Mesothelial cell of epicardium (in vitro differentiated cells): ENCODE measurements around the gene DDX46. TPM values are rescaled to one million over a fixed set of nuclear protein-coding genes. Genes with fewer than 3 reads are reported as not detected.
"Not testable (repeated sequence)": the region's sequence is repeated elsewhere in the genome, so short reads cannot be mapped to it uniquely, and the experiment has no call there.

ENCODE experiments used
- DNase-seq, 2 experiments: peaks; one replicate each; pipeline ENCODE4 v3.0.0; 2021; ENCODE audit warnings: low spot score in 2 of 2; ENCODE audit not compliant: unreplicated experiment in 2 of 2
- H3K27ac Mint-ChIP-seq: 2 replicates; pipeline ENCODE4 v1.8.0; 2021; ENCODE audit warnings: mixed read lengths
- H3K27me3 Mint-ChIP-seq: 2 replicates; pipeline ENCODE4 v1.8.0; 2021; ENCODE audit warnings: low read depth, mixed read lengths
- H3K36me3 Mint-ChIP-seq: 2 replicates; pipeline ENCODE4 v1.8.0; 2021; ENCODE audit warnings: mixed read lengths
- H3K4me1 Mint-ChIP-seq: 2 replicates; pipeline ENCODE4 v1.8.0; 2021; ENCODE audit warnings: mixed read lengths
- H3K4me3 Mint-ChIP-seq: 2 replicates; pipeline ENCODE4 v1.8.0; 2021; ENCODE audit warnings: mild to moderate bottlenecking, moderate library complexity, mixed read lengths
- H3K9me3 Mint-ChIP-seq: 2 replicates; pipeline ENCODE4 v1.8.0; 2021; ENCODE audit warnings: mixed read lengths
- total RNA-seq: library from RNA; stranded (reverse); gene quantifications from 3 replicates; pipeline ENCODE4 v1.2.1, GENCODE V29; 2021
- TF ChIP-seq, protein P1 (sequence below): fragments of 200-600 bp; sonication (generic); IDR thresholded peaks from one replicate; pipeline ENCODE4 v1.5.0; 2021; ENCODE audit warnings: antibody characterized with exemption; ENCODE audit not compliant: unreplicated experiment

Gene DDX46
- total RNA-seq, 1 donor from 2014 or later, result 61.3 TPM

DNA sequence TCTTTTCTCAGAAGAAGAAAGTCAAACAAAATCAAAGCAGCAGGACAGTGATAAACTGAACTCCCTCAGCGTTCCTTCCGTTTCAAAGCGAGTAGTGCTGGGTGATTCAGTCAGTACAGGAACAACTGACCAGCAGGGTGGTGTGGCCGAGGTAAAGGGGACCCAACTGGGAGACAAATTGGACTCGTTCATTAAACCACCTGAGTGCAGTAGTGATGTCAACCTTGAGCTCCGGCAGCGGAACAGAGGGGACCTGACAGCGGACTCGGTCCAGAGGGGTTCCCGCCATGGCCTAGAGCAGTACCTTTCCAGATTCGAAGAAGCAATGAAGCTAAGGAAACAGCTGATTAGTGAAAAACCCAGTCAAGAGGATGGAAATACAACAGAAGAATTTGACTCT, 17.5 kb upstream of the DDX46 start:
- Mint-ChIP-seq H3K9me3 (no peaks in the 10 kb centered on the region), H3K27me3 (no peaks in the 10 kb centered on the region), H3K27ac (no peak overlapping the region), H3K4me1 (peaks cover 14% of the 10 kb centered on the region), H3K4me3 (no peak overlapping the region), H3K36me3 (peaks cover 8% of the 10 kb centered on the region)
- DNase-seq, result no peak
- TF ChIP-seq, protein P1, sequence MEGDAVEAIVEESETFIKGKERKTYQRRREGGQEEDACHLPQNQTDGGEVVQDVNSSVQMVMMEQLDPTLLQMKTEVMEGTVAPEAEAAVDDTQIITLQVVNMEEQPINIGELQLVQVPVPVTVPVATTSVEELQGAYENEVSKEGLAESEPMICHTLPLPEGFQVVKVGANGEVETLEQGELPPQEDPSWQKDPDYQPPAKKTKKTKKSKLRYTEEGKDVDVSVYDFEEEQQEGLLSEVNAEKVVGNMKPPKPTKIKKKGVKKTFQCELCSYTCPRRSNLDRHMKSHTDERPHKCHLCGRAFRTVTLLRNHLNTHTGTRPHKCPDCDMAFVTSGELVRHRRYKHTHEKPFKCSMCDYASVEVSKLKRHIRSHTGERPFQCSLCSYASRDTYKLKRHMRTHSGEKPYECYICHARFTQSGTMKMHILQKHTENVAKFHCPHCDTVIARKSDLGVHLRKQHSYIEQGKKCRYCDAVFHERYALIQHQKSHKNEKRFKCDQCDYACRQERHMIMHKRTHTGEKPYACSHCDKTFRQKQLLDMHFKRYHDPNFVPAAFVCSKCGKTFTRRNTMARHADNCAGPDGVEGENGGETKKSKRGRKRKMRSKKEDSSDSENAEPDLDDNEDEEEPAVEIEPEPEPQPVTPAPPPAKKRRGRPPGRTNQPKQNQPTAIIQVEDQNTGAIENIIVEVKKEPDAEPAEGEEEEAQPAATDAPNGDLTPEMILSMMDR, result no peak

GRCh38 chr5:134742134-134742533, 16.4 kb upstream of the DDX46 start:
- H3K4me3 Mint-ChIP-seq, result no peak overlapping the region
- H3K36me3 Mint-ChIP-seq, result peaks cover 8% of the 10 kb centered on the region

GRCh38 chr5:134749415-134749814, 9.2 kb upstream of the DDX46 start:
- TF ChIP-seq, protein P1, result no peak
- Mint-ChIP-seq H3K36me3 (peaks cover 16% of the 10 kb centered on the region), H3K27me3 (no peaks in the 10 kb centered on the region), H3K9me3 (no peaks in the 10 kb centered on the region), H3K27ac (no peak overlapping the region), H3K4me1 (no peaks in the 10 kb centered on the region), H3K4me3 (no peak overlapping the region)
- DNase-seq, result no peak

More at GRCh38 chr5:134742134-134742533, 16.4 kb upstream of the DDX46 start:
- DNase-seq, result no peak
- peaks cover 14% of the 10 kb centered on the region for H3K4me1 Mint-ChIP-seq
- TF ChIP-seq, protein P1, result no peak
- H3K27me3 Mint-ChIP-seq, result no peaks in the 10 kb centered on the region
- no peak overlapping the region for H3K27ac Mint-ChIP-seq
- no peaks in the 10 kb centered on the region for H3K9me3 Mint-ChIP-seq

DNA sequence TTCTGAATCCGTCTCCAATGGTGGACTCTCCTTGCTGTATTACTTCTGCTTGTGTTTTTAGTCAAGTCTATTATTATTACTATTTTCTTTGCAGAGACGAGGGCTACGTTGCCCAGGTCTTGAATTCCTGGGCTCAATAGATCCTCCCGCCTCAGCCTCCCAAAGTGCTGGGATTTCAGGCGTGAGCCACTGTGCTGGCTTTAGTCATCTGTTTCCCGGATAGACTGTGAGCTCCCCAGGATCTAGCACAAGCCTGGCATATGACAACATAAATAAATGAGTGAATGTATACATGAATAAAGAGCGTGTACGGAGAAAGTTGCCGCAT, 439 bp upstream of the DDX46 start:
- Mint-ChIP-seq H3K27me3 (no peaks in the 10 kb centered on the region), H3K36me3 (no peaks in the 10 kb centered on the region), H3K4me1 (peaks cover 18% of the 10 kb centered on the region), H3K4me3 (peak overlapping the region; percentile 100), H3K9me3 (no peaks in the 10 kb centered on the region), H3K27ac (peak overlapping the region; percentile 97)
- TF ChIP-seq, protein P1, result no peak
- no peak for DNase-seq

- H3K4me3 Mint-ChIP-seq, H3K27me3 Mint-ChIP-seq, DNase-seq, H3K9me3 Mint-ChIP-seq, H3K27ac Mint-ChIP-seq, H3K4me1 Mint-ChIP-seq: not testable (repeated sequence)
- H3K36me3 Mint-ChIP-seq, result peaks cover 19% of the 10 kb centered on the region
These were observed 9.1 kb downstream of the DDX46 start for GRCh38 chr5:134767528-134768291.

DNA sequence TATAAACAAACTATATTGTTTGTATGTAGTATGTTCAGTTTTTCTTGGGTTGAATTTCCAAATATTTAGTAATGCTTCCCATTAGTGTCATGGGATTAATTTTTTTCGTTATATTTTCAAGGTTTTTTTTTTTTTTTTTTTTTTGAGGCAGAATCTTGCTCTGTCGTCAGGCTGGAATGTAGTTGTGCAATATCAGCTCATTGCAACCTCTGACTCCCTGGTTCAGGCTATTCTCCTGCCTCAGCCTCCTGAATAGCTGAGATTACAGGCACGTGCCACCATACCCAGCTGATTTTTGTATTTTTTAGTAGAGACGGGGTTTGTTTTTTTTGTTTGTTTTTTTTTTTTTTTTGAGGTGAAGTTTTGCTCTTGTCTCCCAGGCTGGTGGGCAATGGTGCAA, 10.6 kb downstream of the DDX46 start:
- DNase-seq, result no peak

More for the DNA sequence above, 10.6 kb downstream of the DDX46 start:
- Mint-ChIP-seq H3K27ac (no peak overlapping the region), H3K27me3 (no peaks in the 10 kb centered on the region), H3K36me3 (peaks cover 24% of the 10 kb centered on the region), H3K4me1 (no peaks in the 10 kb centered on the region), H3K4me3 (no peak overlapping the region), H3K9me3 (no peaks in the 10 kb centered on the region)
- TF ChIP-seq, protein P1, result no peak
